Stimulated activated CD8-positive, alpha-beta memory T cell treated with anti-CD3 and anti-CD28 coated beads, Interleukin-12 subunit alpha, Interleukin-12 subunit beta, amount 100 ng/mL, for 4 hours (primary cell): ENCODE measurements around the gene WDR26.
"Not testable (repeated sequence)": the region's sequence is repeated elsewhere in the genome, so short reads cannot be mapped to it uniquely, and the experiment has no call there.

ENCODE experiments used
- DNase-seq: peaks from one replicate; pipeline ENCODE4 v3.0.0-alpha.2; 2020; ENCODE audit warnings: low read depth

WDR26 gene

DNA sequence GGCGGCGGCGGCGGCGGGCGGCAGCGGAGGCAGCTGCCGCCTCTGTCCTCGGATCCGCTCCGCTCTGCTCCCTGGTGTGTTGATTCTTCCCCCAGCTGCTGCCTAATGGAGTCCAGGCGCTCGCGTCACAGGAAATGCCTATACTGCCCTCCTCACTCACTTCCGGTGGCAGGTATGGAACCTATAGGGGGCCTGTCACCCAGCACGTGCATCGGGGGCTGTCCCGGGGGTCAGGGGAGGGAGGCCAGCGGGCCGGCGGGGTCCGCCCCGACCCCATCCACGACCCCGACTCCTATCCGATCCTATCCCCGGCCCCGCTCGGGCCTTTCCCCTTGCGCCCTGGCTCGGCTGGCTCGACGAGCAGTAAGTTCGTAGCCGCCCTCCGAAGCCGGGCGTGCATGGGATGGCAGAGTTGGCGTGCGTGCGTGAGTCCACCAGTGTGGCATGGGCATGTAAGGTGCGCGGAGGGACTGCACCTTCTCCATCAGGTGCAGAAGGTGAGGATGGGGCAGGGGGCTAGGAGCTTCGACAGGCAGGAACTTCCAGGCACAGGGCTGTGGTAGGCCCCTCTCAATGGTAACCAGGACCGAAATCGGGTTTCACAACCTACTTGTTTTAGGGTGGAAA, at the start of gene WDR26:
WDR26 (minus strand) TSS at position 107 of the 627 bp plus-strand sequence.
- peak; percentile 69 for DNase-seq

DNA sequence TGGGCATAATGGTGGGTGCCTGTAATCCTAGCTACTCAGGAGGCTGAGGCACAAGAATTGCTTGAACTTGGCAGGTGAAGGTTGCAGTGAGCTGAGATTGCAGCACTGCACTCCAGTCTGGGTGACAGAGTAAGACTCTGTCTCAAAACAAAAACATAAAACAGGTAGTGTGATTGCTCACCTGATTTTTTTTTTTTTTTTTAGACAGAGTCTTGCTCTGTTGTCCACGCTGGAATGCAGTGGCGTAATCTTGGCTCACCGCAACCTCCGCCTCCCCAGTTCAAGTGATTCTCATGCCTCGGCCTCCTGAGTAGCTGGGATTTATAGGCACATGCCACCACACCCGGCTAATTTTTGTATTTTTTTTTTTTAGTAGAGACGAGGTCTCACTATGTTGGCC, 48.6 kb upstream of the WDR26 start:
- not testable (repeated sequence) for DNase-seq

DNA sequence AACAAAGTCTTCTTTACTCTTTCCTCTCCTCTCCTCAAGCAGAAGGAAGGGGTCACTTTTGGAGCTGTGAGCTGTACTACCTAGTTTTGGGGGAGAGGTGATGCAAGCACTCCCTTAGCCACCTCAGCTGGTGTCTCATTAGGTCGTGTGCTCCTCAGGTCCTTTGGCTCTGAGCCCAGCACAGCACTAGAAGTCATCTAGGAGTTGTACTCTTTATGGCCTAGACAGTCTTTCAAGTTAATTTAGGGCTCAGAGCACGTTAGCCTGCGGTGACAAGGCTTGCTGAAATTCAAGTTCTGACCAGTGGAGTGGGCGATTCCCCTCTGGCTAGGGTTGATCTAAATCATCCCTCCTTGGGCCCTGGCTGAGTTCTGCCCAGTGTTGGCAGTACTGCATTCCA, 48.0 kb upstream of the WDR26 start:
- no peak for DNase-seq

DNA sequence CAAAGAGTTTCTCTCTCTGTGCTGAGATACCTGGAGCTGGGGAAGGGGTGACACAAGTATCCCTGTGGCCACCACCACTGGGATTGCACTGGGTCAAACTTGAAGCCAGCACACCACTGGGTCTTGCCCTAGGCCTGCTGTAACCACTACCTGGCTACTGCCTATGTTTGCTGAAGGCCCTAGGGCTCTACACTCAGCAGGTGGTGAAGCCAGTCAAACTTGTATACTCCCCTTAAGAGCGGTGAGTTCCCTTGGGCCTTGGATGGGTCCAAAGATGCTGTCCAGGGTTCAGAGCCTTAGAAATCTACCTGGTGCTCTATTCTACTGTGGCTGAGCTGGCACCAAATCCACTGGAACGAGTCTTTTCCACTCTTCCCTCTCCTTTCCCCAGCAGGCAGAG, 47.0 kb upstream of the WDR26 start:
- DNase-seq, result no peak

- DNase-seq, result not testable (repeated sequence)
Observed at GRCh38 chr1:224480888-224481459, 46.4 kb upstream of the WDR26 start.

DNA sequence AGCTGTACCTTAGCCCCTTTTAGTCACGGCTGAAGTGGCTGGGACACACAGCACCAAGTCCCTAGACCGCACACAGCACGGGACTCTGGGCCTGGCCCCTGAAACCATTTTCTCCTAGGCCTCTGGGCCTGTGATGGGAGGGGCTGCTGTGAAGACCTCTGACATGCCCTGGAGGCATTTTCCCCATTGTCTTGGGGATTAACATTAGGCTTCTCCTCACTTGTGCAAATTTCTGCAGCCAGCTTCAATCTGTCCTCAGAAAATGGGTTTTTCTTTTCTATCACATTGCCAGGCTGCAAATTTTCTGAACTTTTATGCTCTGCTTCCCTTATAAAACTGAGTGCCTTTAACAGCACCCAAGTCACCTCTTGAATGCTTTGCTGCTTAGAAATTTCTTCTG, 45.6 kb upstream of the WDR26 start:
- not testable (repeated sequence) for DNase-seq

- no peak for DNase-seq
Observed at GRCh38 chr1:224472806-224473205, 38.2 kb upstream of the WDR26 start.

DNA sequence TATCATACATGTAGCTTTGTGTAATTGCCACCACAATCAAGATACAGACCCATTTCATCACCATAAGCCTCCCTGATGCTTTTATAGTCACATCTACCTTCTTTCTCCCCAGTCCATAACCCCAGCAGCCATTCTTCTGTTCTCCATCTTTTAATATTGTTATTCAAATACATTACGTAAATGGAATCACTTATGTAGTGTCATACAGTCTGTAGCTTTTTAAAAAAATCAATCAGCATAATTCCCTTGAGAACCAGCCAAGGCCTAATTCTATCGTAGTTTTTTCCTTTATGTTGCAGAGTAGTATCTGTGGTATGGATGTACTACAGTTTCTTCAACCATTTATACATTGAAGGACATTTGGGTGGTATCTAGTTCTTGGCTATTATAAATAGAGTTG, 31.6 kb upstream of the WDR26 start:
- no peak for DNase-seq

- no peak for DNase-seq
Observed at GRCh38 chr1:224459966-224460365, 25.4 kb upstream of the WDR26 start.

GRCh38 chr1:224458996-224459395, 24.4 kb upstream of the WDR26 start:
- no peak for DNase-seq

DNA sequence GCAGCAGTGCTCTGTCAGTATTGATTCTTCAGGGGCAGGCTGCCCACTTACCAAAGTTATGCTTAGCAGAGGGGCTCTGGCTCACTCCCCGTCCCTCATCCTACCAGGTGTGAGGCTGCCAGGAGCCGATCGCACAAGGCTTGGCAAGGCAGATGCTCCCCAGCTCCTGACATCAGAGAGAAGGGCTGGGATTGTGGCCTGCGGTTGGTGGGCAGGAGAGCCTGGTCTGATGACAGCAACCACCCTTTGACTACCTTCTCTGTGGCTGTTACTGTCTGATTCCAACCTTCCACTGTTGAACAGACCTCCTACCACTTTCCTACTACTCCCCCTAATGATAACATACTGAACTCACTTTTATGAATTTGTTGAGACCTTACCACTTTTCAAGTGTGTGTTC, 23.7 kb upstream of the WDR26 start:
- DNase-seq, result no peak

DNA sequence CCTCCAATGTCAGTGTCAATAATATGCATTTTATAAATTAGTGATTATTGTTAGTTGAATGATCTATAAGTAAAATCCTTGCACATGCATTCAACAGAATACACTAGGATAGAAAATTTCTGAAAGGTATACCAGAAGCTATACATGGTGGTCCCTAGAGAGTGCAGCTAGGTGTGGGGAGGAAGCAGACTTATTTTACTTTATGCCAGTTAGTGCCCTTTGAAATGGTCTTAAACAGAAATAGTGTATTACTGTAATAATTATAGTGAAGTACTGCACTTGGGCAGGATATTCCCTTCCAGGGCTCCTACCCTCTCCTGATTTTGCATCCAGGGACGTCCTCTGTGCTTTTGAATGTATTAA, 23.2 kb upstream of the WDR26 start:
- no peak for DNase-seq

- no peak for DNase-seq
Observed at GRCh38 chr1:224456637-224456953, 22.0 kb upstream of the WDR26 start.

- DNase-seq, result no peak
Observed at GRCh38 chr1:224454402-224455055, 19.9 kb upstream of the WDR26 start.

DNA sequence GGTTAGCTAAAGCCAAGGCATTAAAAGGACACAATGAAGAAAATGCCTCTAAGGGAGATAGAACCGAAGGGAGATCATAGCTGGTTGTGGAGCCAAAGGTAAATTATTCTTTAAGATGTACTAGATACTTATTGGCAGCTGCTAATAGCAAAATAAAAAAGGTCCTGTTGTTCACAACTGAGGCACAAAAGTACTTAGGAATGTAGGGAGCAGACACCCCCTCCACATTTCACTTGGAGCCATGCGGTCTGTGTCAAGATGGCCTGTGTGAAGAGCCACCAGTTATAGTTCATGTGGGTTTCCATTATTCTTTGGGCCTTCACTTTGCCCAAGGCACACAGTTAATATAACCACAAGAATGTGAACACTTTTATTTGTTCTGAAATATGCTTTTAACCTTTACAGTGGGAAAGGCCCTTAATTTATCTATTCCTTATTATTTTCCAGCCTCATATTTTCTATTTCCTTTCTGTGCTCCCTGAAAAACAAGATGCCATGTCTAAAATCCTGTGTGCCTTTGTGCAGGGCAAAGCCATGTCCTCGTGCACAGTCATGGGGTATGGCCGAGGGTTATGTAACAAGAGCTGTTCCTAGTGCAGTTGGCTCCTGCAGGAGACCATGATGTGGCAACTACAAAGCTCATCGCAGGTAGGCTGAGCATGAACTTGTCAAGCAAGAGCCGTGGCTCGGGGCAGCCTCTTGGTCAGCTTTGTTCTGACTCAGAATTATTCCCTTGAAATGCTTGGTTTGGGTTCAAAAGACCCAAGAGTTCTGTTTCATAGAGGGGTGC, 16.2 kb upstream of the WDR26 start:
- no peak for DNase-seq

GRCh38 chr1:224450159-224450558, 15.6 kb upstream of the WDR26 start:
- no peak for DNase-seq

GRCh38 chr1:224448453-224449017, 13.9 kb upstream of the WDR26 start:
- no peak for DNase-seq

GRCh38 chr1:224447971-224448370, 13.4 kb upstream of the WDR26 start:
- DNase-seq, result no peak

GRCh38 chr1:224447251-224447650, 12.7 kb upstream of the WDR26 start:
- no peak for DNase-seq

- no peak for DNase-seq
Observed at GRCh38 chr1:224438989-224439388, 4.4 kb upstream of the WDR26 start.

DNA sequence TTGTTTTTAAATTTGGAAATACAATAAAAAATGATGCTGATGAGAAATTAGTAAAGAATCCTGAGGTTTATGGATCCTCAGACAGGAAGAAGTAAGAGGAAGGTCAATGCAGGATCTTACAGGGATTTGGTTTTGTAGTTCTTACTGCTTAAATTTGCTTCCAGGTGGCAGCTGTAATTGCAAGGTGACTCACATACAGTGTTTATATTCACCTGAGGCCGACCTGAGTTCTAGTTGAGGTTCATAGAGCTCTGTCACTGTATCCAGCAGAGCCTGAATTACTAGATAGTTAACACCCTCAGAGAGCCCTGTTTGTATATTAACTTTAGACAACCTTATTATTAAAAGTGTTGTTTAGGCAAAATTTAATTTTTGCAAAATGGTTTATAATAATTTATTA, 1.4 kb upstream of the WDR26 start:
- no peak for DNase-seq

DNA sequence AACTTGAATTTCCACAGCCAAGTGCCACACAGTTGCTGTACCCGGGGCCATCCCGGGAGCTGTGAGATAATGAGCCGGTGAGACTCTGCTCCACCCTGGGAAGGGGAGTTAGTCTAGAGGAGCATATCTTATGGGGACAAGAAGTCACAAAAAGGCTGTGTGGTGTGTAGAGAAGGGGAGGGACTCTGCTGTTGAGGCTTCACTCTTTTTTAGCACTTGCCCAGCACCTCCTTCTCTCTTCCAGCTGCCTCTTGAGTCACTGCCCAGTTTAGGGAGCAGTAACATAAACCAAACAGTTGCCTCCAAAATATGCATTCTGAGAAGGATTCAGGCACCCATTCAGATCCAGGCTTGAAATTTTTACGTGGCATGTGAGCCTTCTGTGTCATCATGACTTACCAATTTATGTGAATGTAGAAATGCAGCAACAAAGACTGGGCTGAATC, 744 bp upstream of the WDR26 start:
- DNase-seq, result peak; percentile 5
